GM21367 (cell line): ENCODE measurements around the gene CYB5B.

ENCODE experiments used
- ATAC-seq: cut with Tn5 transposase; IDR thresholded peaks from one replicate; pipeline ENCODE4 v1.9.1; 2021; ENCODE audit not compliant: unreplicated experiment

CYB5B gene

GRCh38 chr16:69513180-69513966, 89.0 kb downstream of the CYB5B start:
- no peak for ATAC-seq

GRCh38 chr16:69514356-69514755, 89.9 kb downstream of the CYB5B start:
- no peak for ATAC-seq
